Measurements from ENCODE around the gene STAM2. TPM values are rescaled to one million over a fixed set of nuclear protein-coding genes. Genes with fewer than 3 reads are reported as not detected.
"Not testable (repeated sequence)": the region's sequence is repeated elsewhere in the genome, so short reads cannot be mapped to it uniquely, and the experiment has no call there.

STAM2 gene
- total RNA-seq, 2 donors from 2014 or later, result 14.4 to 24.3 TPM

DNA sequence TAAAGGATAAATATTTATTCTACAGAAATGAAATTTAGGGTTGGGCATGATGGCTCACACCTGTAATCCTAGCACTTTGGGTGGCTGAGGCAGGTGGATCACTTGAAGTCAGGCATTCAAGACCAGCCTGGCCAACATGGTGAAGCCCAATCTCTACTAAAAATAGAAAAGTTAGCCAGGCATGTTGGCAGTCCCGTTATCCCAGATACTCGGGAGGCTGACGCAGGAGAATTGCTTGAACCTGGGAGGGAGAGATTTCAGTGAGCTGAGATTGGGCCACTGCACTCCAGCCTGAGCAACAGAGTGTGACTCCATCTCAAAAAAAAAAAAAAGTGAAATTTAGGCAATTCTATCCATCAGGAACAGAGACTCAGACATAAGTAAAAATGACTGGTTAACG lies 84.8 kb downstream of the STAM2 start:
- not testable (repeated sequence) for ATAC-seq

DNA sequence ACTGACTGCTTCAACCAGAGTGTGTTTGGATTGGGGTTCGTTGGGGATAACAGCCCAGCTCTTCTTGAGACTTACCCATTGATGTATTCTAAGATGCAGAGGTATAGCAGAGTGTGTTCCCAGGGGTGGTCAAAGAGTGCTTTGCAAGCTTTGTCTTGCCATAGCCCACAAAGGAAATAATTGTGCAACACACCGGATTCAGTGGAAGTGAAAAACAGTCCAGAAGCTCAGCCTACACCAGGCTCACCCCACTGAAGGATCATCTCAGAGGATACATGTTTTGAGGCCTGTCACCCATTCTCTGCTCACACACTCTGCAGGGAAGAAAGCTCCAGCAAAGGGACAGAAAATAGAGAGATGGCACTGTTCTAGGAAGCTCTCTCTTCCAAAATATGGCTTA lies 86.3 kb downstream of the STAM2 start:
- H3K4me3 Mint-ChIP-seq, result no peak overlapping the region
- H3K27ac Mint-ChIP-seq, result no peak overlapping the region

More for the DNA sequence above, 84.8 kb downstream of the STAM2 start:
- H3K27me3 Mint-ChIP-seq; DNase-seq (ENCODE audit: low spot score); H3K4me3 Mint-ChIP-seq; H3K27ac Mint-ChIP-seq; H3K4me1 Mint-ChIP-seq (ENCODE audit: low read depth in 2 of 2); H3K9me3 Mint-ChIP-seq; H3K36me3 Mint-ChIP-seq: not testable (repeated sequence)

DNA sequence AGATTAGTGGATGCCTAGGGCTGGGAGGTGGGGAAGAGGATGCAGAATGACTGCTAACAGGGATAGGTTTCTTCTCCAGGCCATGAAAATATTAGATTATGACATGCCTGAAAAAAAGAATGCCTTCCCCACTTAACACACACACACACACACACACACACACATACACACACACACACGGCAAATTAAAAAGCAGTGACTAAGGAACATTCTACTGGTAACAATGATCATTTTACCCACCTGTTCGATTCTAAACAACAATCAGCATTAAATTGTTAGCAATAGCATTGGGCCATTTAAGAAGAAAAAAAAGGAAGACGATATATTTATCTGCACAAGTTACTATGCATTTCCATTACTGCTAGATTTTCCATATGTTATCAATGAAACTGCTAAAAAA lies 87.6 kb downstream of the STAM2 start:
- Mint-ChIP-seq H3K4me3 (no peak overlapping the region), H3K36me3 (no peaks in the 10 kb centered on the region), H3K27me3 (peaks cover 0 to 2% of the 10 kb centered on the region in 2 donors), H3K27ac (no peak overlapping the region), H3K4me1 (ENCODE audit: low read depth in 2 of 2) (peaks cover 3 to 4% of the 10 kb centered on the region in 2 donors), H3K9me3 (no peaks in the 10 kb centered on the region)
- DNase-seq (ENCODE audit: low spot score) (no peak), ATAC-seq (no peak)

More for the DNA sequence above, 86.3 kb downstream of the STAM2 start:
- Mint-ChIP-seq H3K27me3 (peaks cover 6% of the 10 kb centered on the region in 2 donors), H3K36me3 (no peaks in the 10 kb centered on the region), H3K9me3 (no peaks in the 10 kb centered on the region), H3K4me1 (ENCODE audit: low read depth in 2 of 2) (peaks cover 3 to 4% of the 10 kb centered on the region in 2 donors)
- no peak for ATAC-seq
- DNase-seq (ENCODE audit: low spot score), result no peak

DNA sequence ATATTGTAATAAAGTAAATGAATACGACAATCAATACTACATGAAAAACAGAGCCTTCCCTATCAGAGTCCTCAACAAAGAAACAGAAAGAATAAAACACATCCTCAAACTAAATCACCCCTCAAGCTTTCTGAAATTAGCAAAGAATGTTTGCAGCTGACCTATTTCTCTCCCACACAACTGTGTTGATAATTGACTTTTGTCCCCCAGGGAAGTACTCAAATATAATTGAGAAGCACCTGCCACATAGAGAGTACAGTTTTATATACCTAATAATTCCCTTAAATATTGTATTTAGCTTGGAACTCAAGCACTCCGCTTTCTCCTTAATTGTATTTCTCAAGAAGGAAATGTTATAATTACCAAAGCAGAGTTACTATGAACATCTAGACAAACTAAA lies 89.3 kb downstream of the STAM2 start:
- Mint-ChIP-seq H3K4me1 (ENCODE audit: low read depth in 2 of 2) (peaks cover 3 to 4% of the 10 kb centered on the region in 2 donors), H3K27ac (no peak overlapping the region), H3K36me3 (no peaks in the 10 kb centered on the region), H3K27me3 (peaks cover 0 to 2% of the 10 kb centered on the region in 2 donors), H3K9me3 (no peaks in the 10 kb centered on the region), H3K4me3 (no peak overlapping the region)
- DNase-seq (ENCODE audit: low spot score) (no peak), ATAC-seq (no peak)

DNA sequence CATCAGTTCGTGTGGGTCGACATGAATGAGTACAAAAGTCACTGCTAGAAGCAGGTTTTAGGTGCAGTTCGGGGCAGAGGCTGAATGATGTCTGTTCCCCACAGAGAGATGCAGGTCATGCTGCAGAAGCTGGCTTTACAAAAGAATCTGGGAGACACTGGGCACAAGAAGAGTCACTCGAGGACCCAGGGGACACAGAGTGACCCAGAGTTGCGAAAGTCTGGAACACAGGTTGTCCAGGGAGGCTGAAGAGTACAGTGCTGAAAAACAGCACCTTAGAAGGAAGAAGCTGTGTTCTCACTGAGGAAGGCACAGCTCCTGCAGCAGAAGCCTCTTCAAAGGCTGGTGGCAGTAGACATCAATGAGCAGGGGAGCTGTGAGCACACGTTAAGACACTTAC lies 91.5 kb downstream of the STAM2 start:
- no peak overlapping the region for H3K27ac Mint-ChIP-seq
- no peak for DNase-seq (ENCODE audit: low spot score)
- H3K4me1 Mint-ChIP-seq (ENCODE audit: low read depth in 2 of 2), result peaks cover 1 to 2% of the 10 kb centered on the region in 2 donors
- ATAC-seq, result peak in 1 of 2 donors; percentile 36
- H3K4me3 Mint-ChIP-seq, result no peak overlapping the region
- H3K27me3 Mint-ChIP-seq, result peaks cover 0 to 2% of the 10 kb centered on the region in 2 donors
- no peaks in the 10 kb centered on the region for H3K36me3 Mint-ChIP-seq
- H3K9me3 Mint-ChIP-seq, result no peaks in the 10 kb centered on the region

DNA sequence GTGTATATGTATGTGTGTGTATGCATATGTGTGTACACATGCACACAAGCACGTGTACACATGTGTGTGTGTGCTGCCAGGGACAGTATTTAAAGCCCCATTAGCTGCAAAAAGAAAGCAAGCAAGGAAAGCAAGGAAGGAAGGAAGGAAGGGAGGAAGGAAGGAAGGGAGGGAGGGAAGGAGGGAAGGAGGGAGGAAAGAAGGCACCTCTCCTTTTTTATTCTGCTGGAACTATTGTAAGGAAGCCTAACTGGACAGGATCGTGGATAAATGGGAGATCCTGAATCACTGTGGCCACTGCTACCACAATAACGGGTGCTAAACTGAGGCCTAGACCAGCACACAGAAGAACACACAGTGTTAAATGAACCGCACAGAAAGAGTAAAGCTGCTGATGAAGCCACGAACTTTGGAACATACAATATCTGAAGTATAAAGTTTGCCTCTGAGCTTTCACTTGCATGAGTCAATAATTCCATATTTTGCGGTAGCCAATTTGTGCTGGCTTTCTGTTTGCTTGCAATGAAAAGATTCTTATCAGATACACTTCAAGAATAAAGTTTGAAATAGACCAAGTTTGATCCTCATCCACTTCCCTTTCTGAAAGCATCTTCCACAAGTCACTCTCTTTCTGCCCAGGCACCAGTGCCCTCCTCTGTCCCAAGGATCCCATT lies 92.2 kb downstream of the STAM2 start:
- DNase-seq (ENCODE audit: low spot score) (no peak), ATAC-seq (no peak)
- H3K36me3 Mint-ChIP-seq, result no peaks in the 10 kb centered on the region

DNA sequence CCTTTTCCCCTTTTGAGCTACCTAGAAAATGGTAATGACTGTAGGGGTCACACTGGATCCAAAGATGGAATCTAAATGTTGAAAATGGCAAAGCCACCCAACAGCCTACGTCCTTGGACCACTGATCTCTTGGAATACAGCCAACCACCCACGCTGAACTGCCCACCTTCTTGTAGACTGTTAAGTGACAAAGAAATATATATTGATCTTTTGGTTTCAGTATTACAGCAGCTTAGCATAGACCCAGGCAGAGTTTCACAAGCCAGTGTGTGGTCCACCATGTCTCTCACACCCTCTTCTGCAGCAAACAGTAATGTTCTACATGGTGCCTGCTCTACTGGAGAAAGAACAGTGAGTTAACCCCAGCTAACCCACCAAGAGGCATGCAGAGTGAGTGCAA lies 96.9 kb downstream of the STAM2 start:
- Mint-ChIP-seq H3K9me3 (no peaks in the 10 kb centered on the region), H3K27me3 (no peaks in the 10 kb centered on the region), H3K4me1 (ENCODE audit: low read depth in 2 of 2) (no peaks in the 10 kb centered on the region), H3K27ac (no peak overlapping the region), H3K4me3 (no peak overlapping the region), H3K36me3 (no peaks in the 10 kb centered on the region)
- no peak for ATAC-seq
- no peak for DNase-seq (ENCODE audit: low spot score)

More for the DNA sequence above, 92.2 kb downstream of the STAM2 start:
- Mint-ChIP-seq H3K4me3 (no peak overlapping the region), H3K27me3 (peaks cover 0 to 2% of the 10 kb centered on the region in 2 donors), H3K9me3 (no peaks in the 10 kb centered on the region), H3K27ac (no peak overlapping the region), H3K4me1 (ENCODE audit: low read depth in 2 of 2) (no peaks in the 10 kb centered on the region)

DNA sequence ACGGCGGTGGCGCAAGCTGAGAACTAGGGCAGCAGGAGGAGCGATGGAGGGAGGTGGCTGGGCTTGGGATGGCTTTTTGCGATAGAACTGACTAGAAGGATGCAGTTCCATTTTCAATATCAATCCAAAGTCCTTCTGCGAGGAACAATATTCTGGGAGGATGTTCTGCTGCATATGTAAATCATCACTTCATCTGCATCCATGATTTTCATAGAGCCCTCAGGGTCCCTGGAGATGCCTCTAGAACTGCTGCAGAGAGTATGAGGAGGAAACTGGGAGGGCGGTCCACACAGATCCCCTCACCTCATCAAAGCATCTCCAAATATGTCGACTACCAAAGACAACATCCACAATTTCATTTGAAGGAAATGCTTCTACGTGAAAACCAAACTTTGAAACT lies 97.5 kb downstream of the STAM2 start:
- Mint-ChIP-seq H3K27ac (no peak overlapping the region), H3K4me1 (ENCODE audit: low read depth in 2 of 2) (no peaks in the 10 kb centered on the region), H3K9me3 (no peaks in the 10 kb centered on the region), H3K4me3 (no peak overlapping the region), H3K27me3 (no peaks in the 10 kb centered on the region), H3K36me3 (no peaks in the 10 kb centered on the region)
- no peak for ATAC-seq
- DNase-seq (ENCODE audit: low spot score), result no peak

DNA sequence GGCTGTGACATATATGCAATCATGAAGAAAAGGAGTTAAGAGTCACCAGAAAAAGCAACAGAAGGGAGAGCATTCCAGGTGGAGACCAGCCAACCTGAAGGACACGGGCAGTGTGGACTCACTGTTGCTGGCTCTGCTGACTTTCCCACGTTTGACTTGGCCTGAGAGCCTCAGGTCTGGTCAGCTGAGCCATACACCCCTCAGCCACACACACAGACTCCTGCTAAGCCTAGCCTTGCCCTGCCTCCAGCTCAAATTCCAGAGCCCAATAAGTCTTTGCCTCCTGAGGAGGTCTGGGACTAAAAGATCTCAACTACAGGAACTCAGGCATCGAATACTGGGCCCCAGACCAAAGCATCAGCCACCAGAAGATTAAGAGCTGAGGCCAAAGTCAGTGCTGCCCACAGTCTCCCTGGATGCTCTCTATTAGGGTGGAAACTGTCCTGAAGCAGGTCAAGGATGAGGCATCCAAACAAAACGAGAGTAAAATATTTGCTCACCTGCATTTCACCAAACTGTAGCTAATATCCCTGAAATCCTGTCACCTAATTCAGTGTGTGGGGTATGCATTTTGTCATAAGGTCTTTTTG lies 100.0 kb downstream of the STAM2 start:
- H3K27me3 Mint-ChIP-seq, result peaks cover 0 to 5% of the 10 kb centered on the region in 2 donors
- no peak overlapping the region for H3K4me3 Mint-ChIP-seq
- no peaks in the 10 kb centered on the region for H3K36me3 Mint-ChIP-seq
- no peak overlapping the region for H3K27ac Mint-ChIP-seq
- no peaks in the 10 kb centered on the region for H3K9me3 Mint-ChIP-seq
- DNase-seq (ENCODE audit: low spot score) (no peak), ATAC-seq (no peak)
- H3K4me1 Mint-ChIP-seq (ENCODE audit: low read depth in 2 of 2), result no peaks in the 10 kb centered on the region

DNA sequence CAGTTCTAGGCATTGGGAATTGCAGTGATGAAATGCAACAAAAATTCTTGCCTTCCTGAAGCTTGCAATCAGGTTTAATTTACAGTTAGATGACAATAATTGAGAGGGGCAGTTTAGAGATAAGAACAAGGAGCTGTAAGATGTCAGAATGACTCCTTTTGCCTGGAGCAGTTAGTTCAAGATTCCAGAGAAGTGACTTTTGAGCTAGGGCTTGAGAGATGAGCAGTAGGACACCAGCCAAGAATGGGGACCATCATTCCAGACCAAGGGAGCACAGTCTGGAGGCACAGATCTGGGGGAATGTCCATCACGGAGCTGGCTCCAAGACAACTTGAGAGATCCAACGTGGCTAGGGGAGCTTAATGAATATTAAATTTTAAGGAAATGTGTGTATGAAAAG lies 103.6 kb downstream of the STAM2 start:
- DNase-seq (ENCODE audit: low spot score), result no peak
- H3K9me3 Mint-ChIP-seq, result no peaks in the 10 kb centered on the region

DNA sequence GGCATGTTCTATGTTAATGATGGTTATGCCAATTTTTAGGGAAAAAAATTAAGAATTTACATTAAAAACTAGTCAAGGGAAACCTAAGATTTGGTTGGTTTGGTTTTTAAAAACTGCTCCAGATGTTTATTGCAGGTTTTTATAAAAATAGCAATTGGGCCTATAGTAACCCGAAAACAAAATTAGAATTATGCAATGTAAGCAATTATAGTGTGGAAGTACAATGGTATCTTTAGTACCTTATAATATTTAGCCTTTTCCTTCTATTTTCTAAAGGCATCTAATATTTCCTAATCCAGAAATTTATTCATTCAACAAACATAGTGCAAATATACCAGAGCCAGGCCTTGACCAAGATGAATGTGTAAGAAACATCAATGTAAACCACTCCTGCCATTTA lies 104.0 kb downstream of the STAM2 start:
- H3K36me3 Mint-ChIP-seq, result no peaks in the 10 kb centered on the region
- peaks cover 0 to 9% of the 10 kb centered on the region in 2 donors for H3K27me3 Mint-ChIP-seq
- no peaks in the 10 kb centered on the region for H3K9me3 Mint-ChIP-seq
- no peak overlapping the region for H3K27ac Mint-ChIP-seq
- H3K4me1 Mint-ChIP-seq (ENCODE audit: low read depth in 2 of 2), result no peaks in the 10 kb centered on the region
- no peak for ATAC-seq
- DNase-seq (ENCODE audit: low spot score), result no peak
- H3K4me3 Mint-ChIP-seq, result no peak overlapping the region

More for the DNA sequence above, 103.6 kb downstream of the STAM2 start:
- Mint-ChIP-seq H3K27me3 (peaks cover 0 to 9% of the 10 kb centered on the region in 2 donors), H3K4me1 (ENCODE audit: low read depth in 2 of 2) (no peaks in the 10 kb centered on the region), H3K27ac (no peak overlapping the region), H3K36me3 (no peaks in the 10 kb centered on the region), H3K4me3 (no peak overlapping the region)
- ATAC-seq, result no peak

DNA sequence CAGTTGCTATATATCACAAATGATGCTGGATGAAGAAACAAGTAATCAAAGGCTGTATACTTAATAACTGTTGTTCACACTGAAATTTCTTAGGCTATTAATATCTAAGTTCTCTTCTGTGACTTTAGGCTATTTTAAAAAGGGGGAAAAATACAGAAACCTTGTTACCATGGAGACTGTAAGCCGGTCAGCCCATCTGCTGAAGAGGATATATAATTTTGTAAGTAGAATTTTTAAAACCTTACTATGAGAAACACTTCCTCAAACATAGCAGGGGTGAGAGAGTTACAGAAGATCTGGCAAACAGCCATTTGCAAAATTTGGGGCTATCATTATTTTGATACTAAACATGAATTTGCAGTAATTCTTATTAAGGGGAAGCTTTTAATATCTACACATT lies 104.5 kb downstream of the STAM2 start:
- H3K4me3 Mint-ChIP-seq, result no peak overlapping the region
- no peak overlapping the region for H3K27ac Mint-ChIP-seq
- no peaks in the 10 kb centered on the region for H3K36me3 Mint-ChIP-seq
- ATAC-seq, result no peak
- peaks cover 2 to 10% of the 10 kb centered on the region in 2 donors for H3K27me3 Mint-ChIP-seq
- H3K9me3 Mint-ChIP-seq, result no peaks in the 10 kb centered on the region
- no peaks in the 10 kb centered on the region for H3K4me1 Mint-ChIP-seq (ENCODE audit: low read depth in 2 of 2)
- no peak for DNase-seq (ENCODE audit: low spot score)

DNA sequence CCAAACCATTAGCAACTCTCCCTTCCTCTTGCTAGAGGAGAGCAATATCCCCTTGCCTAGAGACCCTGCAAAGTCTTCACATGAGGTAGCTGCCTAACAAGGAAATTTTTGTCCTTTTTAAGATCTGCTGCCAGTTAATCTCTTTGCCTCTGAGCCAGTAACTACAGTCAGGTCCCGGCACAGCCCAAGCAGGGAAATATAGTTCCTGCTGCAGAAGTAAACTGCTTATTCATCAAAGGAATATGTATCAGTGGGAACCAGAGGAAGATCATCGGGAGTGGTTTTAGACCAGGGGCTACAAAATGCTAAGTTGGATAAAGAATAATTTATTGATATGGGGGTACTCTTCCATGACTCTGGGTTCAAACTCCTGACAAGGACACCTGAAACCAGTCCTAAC lies 107.3 kb downstream of the STAM2 start:
- Mint-ChIP-seq H3K4me3 (no peak overlapping the region), H3K27ac (no peak overlapping the region), H3K4me1 (ENCODE audit: low read depth in 2 of 2) (no peaks in the 10 kb centered on the region), H3K27me3 (peaks cover 7 to 20% of the 10 kb centered on the region in 2 donors), H3K9me3 (no peaks in the 10 kb centered on the region), H3K36me3 (no peaks in the 10 kb centered on the region)
- no peak for ATAC-seq
- DNase-seq (ENCODE audit: low spot score), result no peak

DNA sequence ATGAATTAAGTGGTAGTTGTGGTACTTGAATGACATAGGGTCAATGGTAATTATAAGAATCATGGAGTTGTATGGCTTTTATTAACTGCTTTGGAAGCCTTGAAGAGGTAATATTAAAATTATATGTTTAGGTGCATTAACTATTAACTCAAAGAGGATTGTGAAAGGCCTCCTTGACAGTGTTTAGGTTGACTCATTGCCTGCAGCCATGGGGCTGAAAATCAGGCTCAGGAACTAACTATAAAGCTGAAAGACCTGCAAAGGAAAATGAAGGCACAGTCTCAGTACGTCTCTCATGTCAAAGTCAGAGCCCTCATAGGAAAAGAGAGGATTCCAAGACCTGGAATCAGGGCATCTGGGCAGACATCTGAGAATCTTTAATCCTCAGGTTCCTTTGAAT lies 107.7 kb downstream of the STAM2 start:
- no peaks in the 10 kb centered on the region for H3K9me3 Mint-ChIP-seq
- H3K27me3 Mint-ChIP-seq, result peaks cover 7 to 20% of the 10 kb centered on the region in 2 donors
- no peaks in the 10 kb centered on the region for H3K36me3 Mint-ChIP-seq
- DNase-seq (ENCODE audit: low spot score) (no peak), ATAC-seq (no peak)
- H3K27ac Mint-ChIP-seq, result no peak overlapping the region
- no peaks in the 10 kb centered on the region for H3K4me1 Mint-ChIP-seq (ENCODE audit: low read depth in 2 of 2)
- no peak overlapping the region for H3K4me3 Mint-ChIP-seq
